Liver (tissue), 9 donors: ENCODE data around the gene TERF2IP. TPM values are rescaled to one million over a fixed set of nuclear protein-coding genes. Genes with fewer than 3 reads are reported as not detected.

ENCODE experiments used
- DNase-seq: peaks from one replicate; pipeline ENCODE4 v3.0.0-alpha.2; 2017; ENCODE audit warnings: low spot score
- H3K27ac ChIP-seq, 2 donors: one replicate each; pipeline ENCODE4 v1.7.0; 2013; ENCODE audit warnings: inconsistent platforms in 2 of 2, low read length in 2 of 2, control low read depth in 1 of 2, low read depth in 1 of 2, mild to moderate bottlenecking in 1 of 2
- H3K27me3 ChIP-seq, 4 donors: one replicate each; pipeline versions ENCODE4 v1.6.1 to v1.7.0; 2013; ENCODE audit warnings: low read length in 3 of 4, inconsistent platforms in 1 of 4, mild to moderate bottlenecking in 1 of 4, moderate library complexity in 1 of 4; ENCODE audit not compliant: control insufficient read depth in 4 of 4, insufficient read depth in 4 of 4
- H3K36me3 ChIP-seq, 4 donors: one replicate each; pipeline versions ENCODE4 v1.6.1 to v1.7.0; 2013; ENCODE audit warnings: low read length in 3 of 4, mild to moderate bottlenecking in 3 of 4, low read depth in 1 of 4, moderate library complexity in 1 of 4; ENCODE audit not compliant: control insufficient read depth in 4 of 4, insufficient read depth in 3 of 4
- H3K4me1 ChIP-seq, 4 donors: one replicate each; pipeline versions ENCODE4 v1.6.1 to v1.7.0; 2013; ENCODE audit warnings: low read length in 3 of 4, mild to moderate bottlenecking in 3 of 4, moderate library complexity in 1 of 4; ENCODE audit not compliant: control insufficient read depth in 4 of 4, insufficient read depth in 4 of 4
- H3K4me3 ChIP-seq, 3 donors: one replicate each; pipeline versions ENCODE4 v1.6.1 to v1.7.0; 2013; ENCODE audit warnings: low read length in 3 of 3, control low read depth in 1 of 3, low read depth in 1 of 3, mild to moderate bottlenecking in 1 of 3
- H3K9ac ChIP-seq, 2 donors: one replicate each; pipeline ENCODE4 v1.7.0; 2013; ENCODE audit warnings: low read length in 2 of 2, mild to moderate bottlenecking in 2 of 2, moderate library complexity in 2 of 2, control low read depth in 1 of 2, low read depth in 1 of 2
- H3K9me3 ChIP-seq, 4 donors: one replicate each; pipeline versions ENCODE4 v1.6.1 to v1.7.0; 2013; ENCODE audit warnings: low read length in 3 of 4; ENCODE audit not compliant: control insufficient read depth in 4 of 4
- EGR1 ChIP-seq, 2 donors: IDR thresholded peaks; 2 replicates each; pipeline ENCODE4 v1.6.1; 2016 to 2018; ENCODE audit warnings: antibody characterized with exemption in 2 of 2, low read depth in 2 of 2
- FOXA1 ChIP-seq: IDR thresholded peaks from 2 replicates; pipeline ENCODE4 v1.6.1; 2016; ENCODE audit warnings: antibody characterized with exemption
- FOXA2 ChIP-seq: IDR thresholded peaks from 2 replicates; pipeline ENCODE4 v1.6.1; 2016; ENCODE audit warnings: antibody characterized with exemption
- GABPA ChIP-seq, 2 donors: IDR thresholded peaks in 1 of 2; conservative IDR thresholded peaks in 1 of 2; 2 replicates each; pipeline ENCODE4 v1.6.1; 2016; ENCODE audit warnings: antibody characterized with exemption in 2 of 2, mild to moderate bottlenecking in 1 of 2, moderate library complexity in 1 of 2
- HNF4G ChIP-seq: IDR thresholded peaks from 2 replicates; pipeline ENCODE4 v1.6.1; 2016; ENCODE audit warnings: antibody characterized with exemption
- JUND ChIP-seq, 2 donors: IDR thresholded peaks; 2 replicates each; pipeline ENCODE4 v1.6.1; 2016; ENCODE audit warnings: antibody characterized with exemption in 2 of 2
- NR2F2 ChIP-seq: IDR thresholded peaks from 2 replicates; pipeline ENCODE4 v1.6.1; 2016; ENCODE audit warnings: antibody characterized with exemption
- RAD21 ChIP-seq, 2 donors: IDR thresholded peaks; 2 replicates each; pipeline ENCODE4 v1.6.1; 2016; ENCODE audit warnings: antibody characterized with exemption in 2 of 2, mild to moderate bottlenecking in 2 of 2
- RXRA ChIP-seq, 2 donors: IDR thresholded peaks; 2 replicates each; pipeline ENCODE4 v1.6.1; 2017 to 2018; ENCODE audit warnings: antibody characterized with exemption in 2 of 2, mild to moderate bottlenecking in 1 of 2
- SP1 ChIP-seq: IDR thresholded peaks from 2 replicates; pipeline ENCODE4 v1.6.1; 2018; ENCODE audit warnings: antibody characterized with exemption, mild to moderate bottlenecking
- TAF1 ChIP-seq: conservative IDR thresholded peaks from 2 replicates; pipeline ENCODE4 v1.6.1; 2016; ENCODE audit warnings: antibody characterized with exemption, mild to moderate bottlenecking
- YY1 ChIP-seq: IDR thresholded peaks from 2 replicates; pipeline ENCODE4 v1.6.1; 2016; ENCODE audit warnings: antibody characterized with exemption, mild to moderate bottlenecking
- WGBS: extraction: QIAGEN DNeasy Blood & Tissue Kit; methylation state at CpG from one replicate; pipeline ENCODE4 v1.1.7; 2013; 5-methylcytosine and 5-hydroxymethylcytosine counted together
- polyA plus RNA-seq, 2 donors: library from polyadenylated mRNA; stranded (reverse) in 1 of 2; unstranded in 1 of 2; fragments of 200-250 nt in 1 of 2; fragments of >200 nt in 1 of 2; fragmentation: Nextera tagmentation in 1 of 2; extraction: Ambion mirVana in 1 of 2; gene quantifications; one replicate each; pipeline versions ENCODE4 v1.2.1 to v1.2.3, GENCODE V29; 2013 to 2015
- total RNA-seq, 2 donors: library from RNA; depleted of rRNA; stranded (reverse); fragments of >200 nt; gene quantifications; one replicate each; pipeline ENCODE4 v1.2.3, GENCODE V29; 2014
- TF ChIP-seq, protein P1 (sequence below): IDR thresholded peaks from 2 replicates; pipeline ENCODE4 v1.6.1; 2016; ENCODE audit warnings: antibody characterized with exemption
- TF ChIP-seq, protein P2 (sequence below): IDR thresholded peaks from 2 replicates; pipeline ENCODE4 v1.6.1; 2016; ENCODE audit warnings: antibody characterized with exemption
- TF ChIP-seq, protein P3 (sequence below): IDR thresholded peaks from 2 replicates; pipeline ENCODE4 v1.6.1; 2016; ENCODE audit warnings: antibody characterized with exemption, mild to moderate bottlenecking
- TF ChIP-seq, protein P4 (sequence below): IDR thresholded peaks from 2 replicates; pipeline ENCODE4 v1.6.1; 2016; ENCODE audit warnings: antibody characterized with exemption
- donor health status: healthy.
- donor health status: healthy.
- donor health status: healthy.
- donor health status: healthy.
- donor health status: healthy.

The TERF2IP gene
- total and polyA plus RNA-seq, 4 donors = 21.7 to 69.5 (median 23.2) TPM

DNA sequence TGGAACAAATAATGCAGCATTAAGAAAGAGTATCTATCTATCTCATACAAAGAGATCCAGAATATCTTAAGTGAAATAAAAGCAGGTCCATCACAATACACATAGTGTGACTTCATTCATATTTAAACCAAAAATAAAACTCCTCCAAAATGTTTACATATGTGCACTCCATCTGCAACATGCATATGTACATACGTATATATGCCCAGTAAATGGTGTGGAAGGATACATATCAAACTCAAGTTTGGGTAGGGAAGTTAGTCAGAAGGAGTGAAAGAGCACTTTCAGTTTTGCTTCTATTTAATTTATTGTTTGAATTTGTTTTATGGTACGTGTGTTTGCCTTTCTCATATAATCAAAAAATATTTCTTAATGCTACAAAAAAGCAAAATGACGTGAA, 12.5 kb upstream of the TERF2IP start:
- no peak overlapping the region for H3K27ac ChIP-seq
- H3K9me3 ChIP-seq = no peaks in the 10 kb centered on the region
- TF ChIP-seq NR2F2 = no peak
- TF ChIP-seq JUND (IDR thresholded peaks at IDR 0.05) = no peak
- TF ChIP-seq TAF1 = no peak
- TF ChIP-seq RXRA (IDR thresholded peaks at IDR 0.05) = no peak
- TF ChIP-seq, protein P1, sequence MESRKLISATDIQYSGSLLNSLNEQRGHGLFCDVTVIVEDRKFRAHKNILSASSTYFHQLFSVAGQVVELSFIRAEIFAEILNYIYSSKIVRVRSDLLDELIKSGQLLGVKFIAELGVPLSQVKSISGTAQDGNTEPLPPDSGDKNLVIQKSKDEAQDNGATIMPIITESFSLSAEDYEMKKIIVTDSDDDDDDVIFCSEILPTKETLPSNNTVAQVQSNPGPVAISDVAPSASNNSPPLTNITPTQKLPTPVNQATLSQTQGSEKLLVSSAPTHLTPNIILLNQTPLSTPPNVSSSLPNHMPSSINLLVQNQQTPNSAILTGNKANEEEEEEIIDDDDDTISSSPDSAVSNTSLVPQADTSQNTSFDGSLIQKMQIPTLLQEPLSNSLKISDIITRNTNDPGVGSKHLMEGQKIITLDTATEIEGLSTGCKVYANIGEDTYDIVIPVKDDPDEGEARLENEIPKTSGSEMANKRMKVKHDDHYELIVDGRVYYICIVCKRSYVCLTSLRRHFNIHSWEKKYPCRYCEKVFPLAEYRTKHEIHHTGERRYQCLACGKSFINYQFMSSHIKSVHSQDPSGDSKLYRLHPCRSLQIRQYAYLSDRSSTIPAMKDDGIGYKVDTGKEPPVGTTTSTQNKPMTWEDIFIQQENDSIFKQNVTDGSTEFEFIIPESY = no peak
- TF ChIP-seq, protein P2, sequence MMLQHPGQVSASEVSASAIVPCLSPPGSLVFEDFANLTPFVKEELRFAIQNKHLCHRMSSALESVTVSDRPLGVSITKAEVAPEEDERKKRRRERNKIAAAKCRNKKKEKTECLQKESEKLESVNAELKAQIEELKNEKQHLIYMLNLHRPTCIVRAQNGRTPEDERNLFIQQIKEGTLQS = no peak
- no peak for TF ChIP-seq RAD21 (IDR thresholded peaks at IDR 0.05)
- no peak for TF ChIP-seq SP1
- TF ChIP-seq FOXA2 = no peak
- no peak for TF ChIP-seq YY1
- TF ChIP-seq, protein P3, sequence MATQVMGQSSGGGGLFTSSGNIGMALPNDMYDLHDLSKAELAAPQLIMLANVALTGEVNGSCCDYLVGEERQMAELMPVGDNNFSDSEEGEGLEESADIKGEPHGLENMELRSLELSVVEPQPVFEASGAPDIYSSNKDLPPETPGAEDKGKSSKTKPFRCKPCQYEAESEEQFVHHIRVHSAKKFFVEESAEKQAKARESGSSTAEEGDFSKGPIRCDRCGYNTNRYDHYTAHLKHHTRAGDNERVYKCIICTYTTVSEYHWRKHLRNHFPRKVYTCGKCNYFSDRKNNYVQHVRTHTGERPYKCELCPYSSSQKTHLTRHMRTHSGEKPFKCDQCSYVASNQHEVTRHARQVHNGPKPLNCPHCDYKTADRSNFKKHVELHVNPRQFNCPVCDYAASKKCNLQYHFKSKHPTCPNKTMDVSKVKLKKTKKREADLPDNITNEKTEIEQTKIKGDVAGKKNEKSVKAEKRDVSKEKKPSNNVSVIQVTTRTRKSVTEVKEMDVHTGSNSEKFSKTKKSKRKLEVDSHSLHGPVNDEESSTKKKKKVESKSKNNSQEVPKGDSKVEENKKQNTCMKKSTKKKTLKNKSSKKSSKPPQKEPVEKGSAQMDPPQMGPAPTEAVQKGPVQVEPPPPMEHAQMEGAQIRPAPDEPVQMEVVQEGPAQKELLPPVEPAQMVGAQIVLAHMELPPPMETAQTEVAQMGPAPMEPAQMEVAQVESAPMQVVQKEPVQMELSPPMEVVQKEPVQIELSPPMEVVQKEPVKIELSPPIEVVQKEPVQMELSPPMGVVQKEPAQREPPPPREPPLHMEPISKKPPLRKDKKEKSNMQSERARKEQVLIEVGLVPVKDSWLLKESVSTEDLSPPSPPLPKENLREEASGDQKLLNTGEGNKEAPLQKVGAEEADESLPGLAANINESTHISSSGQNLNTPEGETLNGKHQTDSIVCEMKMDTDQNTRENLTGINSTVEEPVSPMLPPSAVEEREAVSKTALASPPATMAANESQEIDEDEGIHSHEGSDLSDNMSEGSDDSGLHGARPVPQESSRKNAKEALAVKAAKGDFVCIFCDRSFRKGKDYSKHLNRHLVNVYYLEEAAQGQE = no peak
- TF ChIP-seq HNF4G = no peak
- TF ChIP-seq GABPA (IDR thresholded peaks at IDR 0.05 in 1 of 2, conservative IDR thresholded peaks at IDR 0.05 in 1 of 2) = no peak
- no peak for TF ChIP-seq EGR1 (IDR thresholded peaks at IDR 0.05; ENCODE audit: low read depth in 2 of 2)
- no peak for TF ChIP-seq FOXA1
- 79% methylated on average over 3 of the region's 3 CpGs for WGBS
- H3K36me3 ChIP-seq = peaks cover 27 to 83% (median 61%) of the 10 kb centered on the region in 4 donors
- H3K4me3 ChIP-seq = no peak overlapping the region
- DNase-seq = no peak
- H3K4me1 ChIP-seq = no peaks in the 10 kb centered on the region
- no peak overlapping the region for H3K9ac ChIP-seq
- no peaks in the 10 kb centered on the region for H3K27me3 ChIP-seq

DNA sequence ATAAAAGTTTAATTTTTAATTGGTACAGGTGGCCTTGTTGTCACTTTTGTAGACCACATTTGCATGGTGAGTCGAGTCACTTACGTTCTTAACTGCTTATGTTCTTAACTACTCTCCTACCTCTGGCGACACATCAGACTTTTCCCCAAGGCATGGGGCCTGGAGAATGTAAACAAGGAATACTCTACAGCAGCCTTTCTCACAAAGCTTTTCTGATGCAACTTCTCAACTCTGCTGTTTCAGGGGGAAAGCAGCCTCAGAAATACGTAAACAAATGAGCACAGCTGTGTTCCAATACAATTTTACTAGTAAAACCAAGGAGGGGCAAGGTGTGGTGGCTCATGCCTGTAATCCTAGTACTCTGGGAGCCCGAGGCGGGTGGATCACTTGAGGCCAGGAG, 7.0 kb upstream of the TERF2IP start:
- no peaks in the 10 kb centered on the region for H3K9me3 ChIP-seq
- no peak overlapping the region for H3K27ac ChIP-seq
- no peak overlapping the region for H3K9ac ChIP-seq
- no peak for DNase-seq
- TF ChIP-seq, protein P1 = no peak
- no peak for TF ChIP-seq SP1
- TF ChIP-seq, protein P4, sequence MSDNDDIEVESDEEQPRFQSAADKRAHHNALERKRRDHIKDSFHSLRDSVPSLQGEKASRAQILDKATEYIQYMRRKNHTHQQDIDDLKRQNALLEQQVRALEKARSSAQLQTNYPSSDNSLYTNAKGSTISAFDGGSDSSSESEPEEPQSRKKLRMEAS = no peak
- WGBS = 91% methylated on average over 6 of the region's 6 CpGs
- H3K4me3 ChIP-seq = no peak overlapping the region
- H3K36me3 ChIP-seq = peaks cover 12 to 66% (median 32%) of the 10 kb centered on the region in 4 donors
- no peaks in the 10 kb centered on the region for H3K27me3 ChIP-seq
- H3K4me1 ChIP-seq = peaks cover 2 to 10% (median 4%) of the 10 kb centered on the region in 4 donors
